ENCODE measurements around the gene WIPF1.

Gene WIPF1

DNA sequence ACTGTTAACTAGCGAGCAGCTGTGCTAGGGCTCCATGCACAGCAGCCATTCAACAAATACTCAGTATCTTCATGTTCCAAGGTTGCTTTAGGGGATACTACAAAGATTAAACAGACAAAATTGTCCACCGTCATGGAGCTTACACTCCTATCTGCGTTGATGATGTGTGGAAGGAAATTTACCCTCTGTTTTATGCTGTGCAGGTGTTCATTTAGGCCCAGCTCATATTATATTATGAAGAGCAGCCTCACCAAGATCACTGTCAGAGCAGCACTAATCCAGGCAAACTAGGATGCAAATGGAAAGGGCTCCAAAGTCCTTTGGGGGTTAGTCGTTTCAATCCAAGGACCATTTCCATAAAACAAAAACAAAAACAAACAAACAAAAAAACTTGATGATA, 13.4 kb upstream of the WIPF1 start:
- Histone ChIP-seq H3K4ac (ENCODE audit: low read depth, low read length) (no peak overlapping the region), H3K79me1 (ENCODE audit: low read length) (no peaks in the 10 kb centered on the region), H3K4me3 (ENCODE audit: low read length) (no peak overlapping the region), H3K23ac (ENCODE audit: low read length) (no peak overlapping the region), H3K4me2 (ENCODE audit: low read length) (no peak overlapping the region), H3K27me3 (ENCODE audit: insufficient read depth, low read length, poor library complexity) (no peaks in the 10 kb centered on the region), H3K27ac (ENCODE audit: low read depth, low read length) (no peak overlapping the region), H3K18ac (ENCODE audit: low read length) (no peak overlapping the region), H3K56ac (ENCODE audit: low read length) (no peak overlapping the region), H4K5ac (ENCODE audit: low read length) (no peak overlapping the region), H2AK5ac (ENCODE audit: low read length) (no peak overlapping the region), H3K36me3 (ENCODE audit: control insufficient read depth, insufficient read depth, low read length) (no peaks in the 10 kb centered on the region), H3K4me1 (ENCODE audit: control insufficient read depth, low read depth, low read length) (no peaks in the 10 kb centered on the region), H4K8ac (ENCODE audit: low read depth, low read length) (no peak overlapping the region), H2BK15ac (replicated peaks; ENCODE audit: low read depth) (no peak overlapping the region), H2BK5ac (ENCODE audit: low read length) (no peak overlapping the region), H3K9ac (ENCODE audit: low read length) (no peak overlapping the region), H2BK120ac (ENCODE audit: low read depth, low read length) (no peak overlapping the region), H3K79me2 (ENCODE audit: control insufficient read depth, insufficient read depth, low read length) (no peaks in the 10 kb centered on the region)
- WGBS (ENCODE audit: extremely low coverage, insufficient coverage, low lambda C conversion rate), result no CpG with 5 or more reads among the region's 4 CpGs
- no peak for DNase-seq

DNA sequence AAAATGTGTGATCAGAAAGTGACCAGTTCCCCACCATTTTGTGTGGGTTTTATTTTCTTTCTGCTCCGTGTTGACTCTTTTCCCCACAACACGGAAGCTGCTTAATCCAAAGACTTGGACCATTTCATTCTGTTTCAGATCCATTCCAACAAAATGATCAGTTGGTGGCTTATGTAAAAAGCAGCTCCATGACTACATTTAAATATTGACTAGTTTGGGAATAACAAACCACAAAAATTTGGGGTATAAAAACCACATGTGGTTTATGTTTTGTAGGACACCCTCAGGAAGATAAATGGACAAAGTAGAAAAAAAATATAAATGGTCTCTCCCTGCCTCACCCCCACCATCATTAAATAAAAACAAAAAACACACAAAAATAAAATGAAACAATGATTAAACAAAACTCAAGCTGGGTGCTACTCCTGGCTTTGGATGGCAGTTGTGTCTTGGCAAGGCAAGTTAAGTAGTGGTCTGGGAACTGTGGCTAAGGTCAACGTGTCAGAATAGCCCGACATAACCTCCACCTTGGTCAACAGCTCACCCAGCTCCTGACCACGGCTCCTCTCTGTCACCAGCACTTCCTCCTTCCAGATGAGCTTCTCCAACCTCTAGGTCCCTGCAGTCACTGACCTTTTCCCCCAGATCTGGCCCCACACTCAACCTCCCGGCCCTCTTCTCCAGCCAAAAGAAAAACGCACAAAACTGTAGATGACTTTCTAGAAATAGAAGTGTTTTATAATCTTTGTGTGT, 12.8 kb upstream of the WIPF1 start:
- no peak overlapping the region for H2AK5ac ChIP-seq (ENCODE audit: low read length)
- no peak overlapping the region for H3K18ac ChIP-seq (ENCODE audit: low read length)
- no CpG with 5 or more reads among the region's 7 CpGs for WGBS (ENCODE audit: extremely low coverage, insufficient coverage, low lambda C conversion rate)
- no peak overlapping the region for H2BK120ac ChIP-seq (ENCODE audit: low read depth, low read length)
- no peak overlapping the region for H3K4me2 ChIP-seq (ENCODE audit: low read length)
- no peak for DNase-seq
- no peaks in the 10 kb centered on the region for H3K27me3 ChIP-seq (ENCODE audit: insufficient read depth, low read length, poor library complexity)
- H4K8ac ChIP-seq (ENCODE audit: low read depth, low read length), result no peak overlapping the region
- no peaks in the 10 kb centered on the region for H3K4me1 ChIP-seq (ENCODE audit: control insufficient read depth, low read depth, low read length)
- no peak overlapping the region for H4K5ac ChIP-seq (ENCODE audit: low read length)
- H3K4ac ChIP-seq (ENCODE audit: low read depth, low read length), result no peak overlapping the region
- H2BK5ac ChIP-seq (ENCODE audit: low read length), result no peak overlapping the region
- no peak overlapping the region for H3K23ac ChIP-seq (ENCODE audit: low read length)
- H3K27ac ChIP-seq (ENCODE audit: low read depth, low read length), result no peak overlapping the region
- H3K79me1 ChIP-seq (ENCODE audit: low read length), result no peaks in the 10 kb centered on the region
- H2BK15ac ChIP-seq (replicated peaks; ENCODE audit: low read depth), result no peak overlapping the region
- no peaks in the 10 kb centered on the region for H3K79me2 ChIP-seq (ENCODE audit: control insufficient read depth, insufficient read depth, low read length)
- H3K4me3 ChIP-seq (ENCODE audit: low read length), result no peak overlapping the region
- H3K9ac ChIP-seq (ENCODE audit: low read length), result no peak overlapping the region
- H3K56ac ChIP-seq (ENCODE audit: low read length), result no peak overlapping the region
- no peaks in the 10 kb centered on the region for H3K36me3 ChIP-seq (ENCODE audit: control insufficient read depth, insufficient read depth, low read length)

DNA sequence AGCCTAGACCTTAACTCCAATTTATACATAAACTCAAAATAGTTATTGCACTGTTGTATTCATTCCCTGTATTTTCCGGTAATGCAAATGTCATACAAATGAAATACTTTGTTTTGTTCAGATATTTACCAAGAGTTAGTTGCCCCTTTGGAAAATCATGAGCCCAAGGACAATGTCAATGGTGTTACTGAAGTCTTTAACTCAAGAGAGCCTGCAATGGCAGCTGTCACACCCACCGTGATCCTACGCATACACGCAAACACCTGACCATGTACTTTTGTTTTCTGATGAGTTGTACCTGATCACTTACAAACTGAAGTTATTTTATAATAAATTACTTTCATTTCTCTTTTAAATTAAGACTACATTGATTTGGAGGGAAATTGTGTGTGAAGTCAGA, 11.7 kb upstream of the WIPF1 start:
- Histone ChIP-seq H3K9ac (ENCODE audit: low read length) (no peak overlapping the region), H3K27ac (ENCODE audit: low read depth, low read length) (no peak overlapping the region), H4K8ac (ENCODE audit: low read depth, low read length) (no peak overlapping the region), H3K23ac (ENCODE audit: low read length) (no peak overlapping the region), H3K4me1 (ENCODE audit: control insufficient read depth, low read depth, low read length) (no peaks in the 10 kb centered on the region), H3K4me3 (ENCODE audit: low read length) (no peak overlapping the region), H3K4me2 (ENCODE audit: low read length) (no peak overlapping the region), H3K36me3 (ENCODE audit: control insufficient read depth, insufficient read depth, low read length) (no peaks in the 10 kb centered on the region), H2AK5ac (ENCODE audit: low read length) (no peak overlapping the region), H3K79me1 (ENCODE audit: low read length) (no peaks in the 10 kb centered on the region), H3K27me3 (ENCODE audit: insufficient read depth, low read length, poor library complexity) (no peaks in the 10 kb centered on the region), H3K4ac (ENCODE audit: low read depth, low read length) (no peak overlapping the region), H2BK5ac (ENCODE audit: low read length) (no peak overlapping the region), H4K5ac (ENCODE audit: low read length) (no peak overlapping the region), H2BK120ac (ENCODE audit: low read depth, low read length) (no peak overlapping the region), H2BK15ac (replicated peaks; ENCODE audit: low read depth) (no peak overlapping the region), H3K18ac (ENCODE audit: low read length) (no peak overlapping the region), H3K56ac (ENCODE audit: low read length) (no peak overlapping the region), H3K79me2 (ENCODE audit: control insufficient read depth, insufficient read depth, low read length) (no peaks in the 10 kb centered on the region)
- no peak for DNase-seq
- no CpG with 5 or more reads among the region's 4 CpGs for WGBS (ENCODE audit: extremely low coverage, insufficient coverage, low lambda C conversion rate)

DNA sequence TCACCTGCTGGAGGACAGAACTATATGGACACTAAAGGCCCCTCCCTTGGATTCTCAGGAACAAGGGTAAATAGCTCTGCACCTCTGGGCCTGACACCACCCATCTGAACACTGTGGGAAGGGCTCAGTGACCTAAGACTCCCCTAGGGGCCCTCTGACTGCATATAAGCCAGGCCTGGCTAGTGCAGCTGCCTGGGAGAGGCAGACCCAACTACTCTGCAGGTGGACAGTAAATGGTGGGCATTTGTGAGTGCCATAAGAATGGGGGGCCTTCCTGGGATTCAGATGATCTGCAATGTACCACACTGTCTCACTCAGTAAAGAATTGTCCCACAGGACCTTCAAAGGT, 11.2 kb upstream of the WIPF1 start:
- Histone ChIP-seq H3K4me1 (ENCODE audit: control insufficient read depth, low read depth, low read length) (no peaks in the 10 kb centered on the region), H3K79me1 (ENCODE audit: low read length) (no peaks in the 10 kb centered on the region), H3K27ac (ENCODE audit: low read depth, low read length) (no peak overlapping the region), H4K5ac (ENCODE audit: low read length) (no peak overlapping the region), H3K36me3 (ENCODE audit: control insufficient read depth, insufficient read depth, low read length) (no peaks in the 10 kb centered on the region), H3K9ac (ENCODE audit: low read length) (no peak overlapping the region), H3K79me2 (ENCODE audit: control insufficient read depth, insufficient read depth, low read length) (no peaks in the 10 kb centered on the region), H2BK15ac (replicated peaks; ENCODE audit: low read depth) (no peak overlapping the region), H2BK120ac (ENCODE audit: low read depth, low read length) (no peak overlapping the region), H4K8ac (ENCODE audit: low read depth, low read length) (no peak overlapping the region), H3K23ac (ENCODE audit: low read length) (no peak overlapping the region), H3K18ac (ENCODE audit: low read length) (no peak overlapping the region), H3K56ac (ENCODE audit: low read length) (no peak overlapping the region), H3K27me3 (ENCODE audit: insufficient read depth, low read length, poor library complexity) (no peaks in the 10 kb centered on the region), H3K4ac (ENCODE audit: low read depth, low read length) (no peak overlapping the region), H3K4me2 (ENCODE audit: low read length) (no peak overlapping the region), H3K4me3 (ENCODE audit: low read length) (no peak overlapping the region), H2AK5ac (ENCODE audit: low read length) (no peak overlapping the region), H2BK5ac (ENCODE audit: low read length) (no peak overlapping the region)
- no peak for DNase-seq

GRCh38 chr2:174607989-174608865, 10.6 kb upstream of the WIPF1 start:
- H2BK15ac ChIP-seq (replicated peaks; ENCODE audit: low read depth), result no peak overlapping the region
- H2BK120ac ChIP-seq (ENCODE audit: low read depth, low read length), result no peak overlapping the region
- no peaks in the 10 kb centered on the region for H3K4me1 ChIP-seq (ENCODE audit: control insufficient read depth, low read depth, low read length)
- no peak overlapping the region for H3K27ac ChIP-seq (ENCODE audit: low read depth, low read length)
- H3K4ac ChIP-seq (ENCODE audit: low read depth, low read length), result no peak overlapping the region
- no peak overlapping the region for H3K4me2 ChIP-seq (ENCODE audit: low read length)
- H2BK5ac ChIP-seq (ENCODE audit: low read length), result no peak overlapping the region
- no peak overlapping the region for H4K8ac ChIP-seq (ENCODE audit: low read depth, low read length)
- H3K23ac ChIP-seq (ENCODE audit: low read length), result no peak overlapping the region
- H4K5ac ChIP-seq (ENCODE audit: low read length), result no peak overlapping the region
- H3K9ac ChIP-seq (ENCODE audit: low read length), result no peak overlapping the region
- no CpG with 5 or more reads among the region's 5 CpGs for WGBS (ENCODE audit: extremely low coverage, insufficient coverage, low lambda C conversion rate)
- no peaks in the 10 kb centered on the region for H3K27me3 ChIP-seq (ENCODE audit: insufficient read depth, low read length, poor library complexity)
- DNase-seq, result no peak
- H3K4me3 ChIP-seq (ENCODE audit: low read length), result no peak overlapping the region
- H3K56ac ChIP-seq (ENCODE audit: low read length), result no peak overlapping the region
- H3K36me3 ChIP-seq (ENCODE audit: control insufficient read depth, insufficient read depth, low read length), result no peaks in the 10 kb centered on the region
- H3K18ac ChIP-seq (ENCODE audit: low read length), result no peak overlapping the region
- no peaks in the 10 kb centered on the region for H3K79me2 ChIP-seq (ENCODE audit: control insufficient read depth, insufficient read depth, low read length)
- no peak overlapping the region for H2AK5ac ChIP-seq (ENCODE audit: low read length)
- no peaks in the 10 kb centered on the region for H3K79me1 ChIP-seq (ENCODE audit: low read length)

All from mesendoderm (in vitro differentiated cells).